Measurements from ENCODE around the gene ATP11A.

DNA sequence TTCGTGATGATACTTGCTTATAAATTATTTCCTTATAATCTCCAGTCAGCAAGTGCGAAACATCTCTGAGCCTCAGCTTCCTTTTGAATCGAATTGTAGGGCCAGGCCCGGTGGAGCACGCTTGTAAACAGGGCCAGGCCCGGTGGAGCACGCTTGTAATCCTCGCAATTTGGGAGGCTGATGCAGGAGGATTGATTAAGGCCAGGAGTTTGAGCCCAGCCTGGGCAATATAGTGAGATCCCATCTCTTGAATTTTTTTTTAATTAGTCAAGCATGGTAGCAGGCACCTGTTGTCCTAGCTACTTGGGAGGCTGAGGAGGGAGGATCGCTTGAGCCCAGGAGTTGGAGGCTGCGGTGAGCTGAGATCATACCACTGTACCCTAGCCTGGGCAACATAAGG lies 163.0 kb downstream of the ATP11A start:
- TF ChIP-seq, protein P1, sequence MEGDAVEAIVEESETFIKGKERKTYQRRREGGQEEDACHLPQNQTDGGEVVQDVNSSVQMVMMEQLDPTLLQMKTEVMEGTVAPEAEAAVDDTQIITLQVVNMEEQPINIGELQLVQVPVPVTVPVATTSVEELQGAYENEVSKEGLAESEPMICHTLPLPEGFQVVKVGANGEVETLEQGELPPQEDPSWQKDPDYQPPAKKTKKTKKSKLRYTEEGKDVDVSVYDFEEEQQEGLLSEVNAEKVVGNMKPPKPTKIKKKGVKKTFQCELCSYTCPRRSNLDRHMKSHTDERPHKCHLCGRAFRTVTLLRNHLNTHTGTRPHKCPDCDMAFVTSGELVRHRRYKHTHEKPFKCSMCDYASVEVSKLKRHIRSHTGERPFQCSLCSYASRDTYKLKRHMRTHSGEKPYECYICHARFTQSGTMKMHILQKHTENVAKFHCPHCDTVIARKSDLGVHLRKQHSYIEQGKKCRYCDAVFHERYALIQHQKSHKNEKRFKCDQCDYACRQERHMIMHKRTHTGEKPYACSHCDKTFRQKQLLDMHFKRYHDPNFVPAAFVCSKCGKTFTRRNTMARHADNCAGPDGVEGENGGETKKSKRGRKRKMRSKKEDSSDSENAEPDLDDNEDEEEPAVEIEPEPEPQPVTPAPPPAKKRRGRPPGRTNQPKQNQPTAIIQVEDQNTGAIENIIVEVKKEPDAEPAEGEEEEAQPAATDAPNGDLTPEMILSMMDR (IDR thresholded peaks at IDR 0.05; ENCODE audit: poor library complexity): no peak
- TF ChIP-seq EZH2phosphoT487 (IDR thresholded peaks at IDR 0.05; ENCODE audit: low read depth, severe bottlenecking, unreplicated experiment): no peak
- TF ChIP-seq EZH2 (IDR thresholded peaks at IDR 0.05; ENCODE audit: borderline replicate concordance): no peak
